Panc1 (cell line): ENCODE data around the gene TOMM40.

Experiments
- POLR2AphosphoS5 ChIP-seq: IDR thresholded peaks from 2 replicates; pipeline ENCODE4 v1.6.1; 2012; ENCODE audit warnings: mild to moderate bottlenecking, low read depth, low read length, moderate library complexity
- TF ChIP-seq, protein P1 (sequence below): fragments of 450-650 bp; IDR thresholded peaks from 2 replicates; pipeline ENCODE4 v1.5.1; 2017; ENCODE audit warnings: mild to moderate bottlenecking

- TF ChIP-seq POLR2AphosphoS5: no peak
- TF ChIP-seq, protein P1, sequence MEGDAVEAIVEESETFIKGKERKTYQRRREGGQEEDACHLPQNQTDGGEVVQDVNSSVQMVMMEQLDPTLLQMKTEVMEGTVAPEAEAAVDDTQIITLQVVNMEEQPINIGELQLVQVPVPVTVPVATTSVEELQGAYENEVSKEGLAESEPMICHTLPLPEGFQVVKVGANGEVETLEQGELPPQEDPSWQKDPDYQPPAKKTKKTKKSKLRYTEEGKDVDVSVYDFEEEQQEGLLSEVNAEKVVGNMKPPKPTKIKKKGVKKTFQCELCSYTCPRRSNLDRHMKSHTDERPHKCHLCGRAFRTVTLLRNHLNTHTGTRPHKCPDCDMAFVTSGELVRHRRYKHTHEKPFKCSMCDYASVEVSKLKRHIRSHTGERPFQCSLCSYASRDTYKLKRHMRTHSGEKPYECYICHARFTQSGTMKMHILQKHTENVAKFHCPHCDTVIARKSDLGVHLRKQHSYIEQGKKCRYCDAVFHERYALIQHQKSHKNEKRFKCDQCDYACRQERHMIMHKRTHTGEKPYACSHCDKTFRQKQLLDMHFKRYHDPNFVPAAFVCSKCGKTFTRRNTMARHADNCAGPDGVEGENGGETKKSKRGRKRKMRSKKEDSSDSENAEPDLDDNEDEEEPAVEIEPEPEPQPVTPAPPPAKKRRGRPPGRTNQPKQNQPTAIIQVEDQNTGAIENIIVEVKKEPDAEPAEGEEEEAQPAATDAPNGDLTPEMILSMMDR: no peak
These were observed 16.7 kb upstream of the TOMM40 start for GRCh38 chr19:44874317-44874716.
